Activated CD8-positive, alpha-beta T cell treated with anti-CD3 and anti-CD28 coated beads, Interleukin-2, amount 10 ng/mL, durations not matched to agents 7 days and 5 days (primary cell): ENCODE data around the gene POLR2C. TPM values are rescaled to one million over a fixed set of nuclear protein-coding genes. Genes with fewer than 3 reads are reported as not detected.
A peak's percentile ranks its signal among the peaks of the same experiment; 100 is the strongest.
"Not testable (repeated sequence)": the region's sequence is repeated elsewhere in the genome, so short reads cannot be mapped to it uniquely, and the experiment has no call there.

ENCODE experiments used
- ATAC-seq: fragments of 150-1000 bp; cut with Tn5 transposase; one replicate; pipeline ENCODE4 v1.10.0; 2021; ENCODE audit warnings: moderate library complexity
- CTCF ChIA-PET: fragments of 350-600 bp; sonication (Branson Sonifier 250); formaldehyde crosslinking; loops from one replicate; lab custom pipeline; 2021; ENCODE audit warnings: antibody characterized with exemption; lab: Charles Lee
- POLR2A ChIA-PET: fragments of 350-600 bp; sonication (Branson Sonifier 250); formaldehyde crosslinking; loops from one replicate; lab custom pipeline; 2021; ENCODE audit warnings: antibody characterized with exemption; lab: Charles Lee
- DNase-seq: peaks from one replicate; pipeline ENCODE4 v3.0.0-alpha.2; 2020
- H3K27ac Mint-ChIP-seq: one replicate; pipeline ENCODE4 v1.8.0; 2021; ENCODE audit warnings: mild to moderate bottlenecking, mixed read lengths
- H3K27me3 Mint-ChIP-seq: one replicate; pipeline ENCODE4 v1.8.0; 2021; ENCODE audit warnings: low read depth, mixed read lengths
- H3K36me3 Mint-ChIP-seq: one replicate; pipeline ENCODE4 v1.8.0; 2021; ENCODE audit warnings: low read depth, mixed read lengths
- H3K4me1 Mint-ChIP-seq: one replicate; pipeline ENCODE4 v1.8.0; 2021; ENCODE audit warnings: low read depth, mixed read lengths
- H3K4me3 Mint-ChIP-seq: one replicate; pipeline ENCODE4 v1.8.0; 2021; ENCODE audit warnings: mild to moderate bottlenecking, mixed read lengths
- H3K9me3 Mint-ChIP-seq: one replicate; pipeline ENCODE4 v1.8.0; 2022; ENCODE audit warnings: mixed read lengths; ENCODE audit not compliant: insufficient read depth
- total RNA-seq, 2 experiments: library from RNA; stranded (reverse); gene quantifications; one replicate each; pipeline ENCODE4 v1.2.3, GENCODE V29; 2021

Gene POLR2C
- total RNA-seq, 2 experiments from 2014 or later, result 57.0 to 58.3 TPM

DNA sequence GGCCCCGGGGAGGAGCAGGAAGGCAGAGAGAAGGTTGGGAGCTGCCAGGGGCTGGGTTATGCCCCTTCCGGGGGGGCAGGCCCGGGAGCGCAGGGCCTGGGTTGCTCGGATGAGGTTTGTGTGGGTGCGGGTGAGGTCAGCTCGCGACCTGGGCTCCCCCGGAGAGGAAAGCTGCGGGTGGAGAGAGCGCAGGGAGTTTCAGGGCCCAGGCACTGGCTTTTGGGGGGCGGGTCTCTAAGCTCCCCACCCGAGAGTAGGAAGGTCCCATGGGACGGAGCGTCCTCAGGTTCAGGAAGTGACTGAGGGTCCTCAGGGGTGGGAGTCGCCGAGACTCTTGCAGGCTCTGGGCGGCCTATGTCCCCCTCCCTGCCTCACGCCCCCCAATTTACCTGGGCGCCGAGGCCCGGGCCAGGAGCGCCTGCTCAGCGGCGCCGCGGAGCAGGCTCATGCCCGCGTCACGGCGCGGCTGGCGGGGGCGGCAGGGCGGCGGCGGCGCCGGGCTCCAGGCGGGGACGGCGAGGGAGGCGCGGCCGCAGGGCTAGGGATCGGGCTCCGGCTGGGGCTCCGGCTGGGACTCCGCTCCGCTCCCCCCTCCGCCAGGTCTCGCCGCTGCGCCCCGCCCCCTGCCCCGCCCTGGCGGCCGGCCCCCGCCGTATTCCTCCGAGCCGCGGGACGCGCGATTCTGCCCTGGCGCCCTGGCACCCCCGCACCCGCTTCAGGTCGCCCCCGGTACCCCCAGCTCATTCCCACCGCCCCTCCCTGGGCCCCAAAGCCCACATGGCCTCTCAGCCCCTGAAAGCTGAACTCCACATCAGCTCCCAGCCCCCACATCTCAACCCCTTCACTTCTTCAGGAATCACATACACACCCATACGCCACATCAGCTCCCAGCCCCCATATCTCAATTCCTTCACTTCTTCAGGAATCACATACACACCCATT, 23.7 kb downstream of the POLR2C start, which contains the start of gene DOK4:
DOK4 (minus strand) TSS at position 578 of the 942 bp plus-strand sequence. CDS start 6,986 bp downstream, outside the sequence.
- Mint-ChIP-seq H3K4me3 (peak within 1 kb of the TSS; percentile 76), H3K36me3 (no peaks in the 10 kb centered on the region), H3K27me3 (peaks cover 5% of the 10 kb centered on the region), H3K4me1 (peaks cover 19% of the 10 kb centered on the region), H3K9me3 (no peaks in the 10 kb centered on the region), H3K27ac (peak within 1 kb of the TSS; percentile 76)
- DNase-seq, result peak; percentile 82
- CTCF ChIA-PET, result interaction anchor here (0.6 to 6.5 kb wide), 9 partner anchors 11 to 812 kb away, joined by 3 to 43 read pairs (median 9); partner anchors contain the start of genes ADGRG5, CIAPIN1, COQ9 and POLR2C
- ATAC-seq, result peak; percentile 99
- POLR2A ChIA-PET, result interaction anchor here (0.9 to 3.3 kb wide), 8 partner anchors 12 to 51 kb away, joined by 3 to 12 read pairs (median 5); partner anchors contain the start of genes CIAPIN1, COQ9 and POLR2C

- DNase-seq (no peak), ATAC-seq (no peak)
- no peaks in the 10 kb centered on the region for H3K9me3 Mint-ChIP-seq
- peaks cover 12% of the 10 kb centered on the region for H3K27me3 Mint-ChIP-seq
- ChIA-PET CTCF (interaction anchor here (0.8 to 6.5 kb wide), 10 partner anchors 9 to 70 kb away, joined by 3 to 43 read pairs (median 6); partner anchors contain the start of genes ADGRG5 and POLR2C), POLR2A (interaction anchor here (0.6 to 3.3 kb wide), 8 partner anchors 13 to 778 kb away, joined by 3 to 12 read pairs (median 4); partner anchors contain the start of genes CIAPIN1, COQ9 and POLR2C)
- peak overlapping the region; percentile 76 for H3K27ac Mint-ChIP-seq
- H3K4me1 Mint-ChIP-seq, result peaks cover 19% of the 10 kb centered on the region
- H3K36me3 Mint-ChIP-seq, result no peaks in the 10 kb centered on the region
- peak overlapping the region; percentile 69 for H3K4me3 Mint-ChIP-seq
Observed at GRCh38 chr16:57486858-57487834, 24.7 kb downstream of the POLR2C start.

GRCh38 chr16:57489229-57489628, 26.8 kb downstream of the POLR2C start:
- H3K4me1 Mint-ChIP-seq, result peaks cover 19% of the 10 kb centered on the region
- DNase-seq, result no peak
- H3K27ac Mint-ChIP-seq, result no peak overlapping the region
- ATAC-seq, result no peak
- H3K36me3 Mint-ChIP-seq, result no peaks in the 10 kb centered on the region
- peaks cover 18% of the 10 kb centered on the region for H3K27me3 Mint-ChIP-seq
- ChIA-PET CTCF (interaction anchor here (1.2 to 6.5 kb wide), 4 partner anchors 14 to 70 kb away, joined by 5 to 43 read pairs (median 25); partner anchors contain the start of gene POLR2C), POLR2A (interaction anchor here (0.8 kb wide), 1 partner anchor 42 kb away, joined by 3 read pairs; no protein-coding TSS in a partner anchor)
- no peaks in the 10 kb centered on the region for H3K9me3 Mint-ChIP-seq
- H3K4me3 Mint-ChIP-seq, result no peak overlapping the region

GRCh38 chr16:57493767-57494166, 31.3 kb downstream of the POLR2C start:
- Mint-ChIP-seq H3K9me3 (no peaks in the 10 kb centered on the region), H3K27ac (no peak overlapping the region), H3K36me3 (no peaks in the 10 kb centered on the region), H3K4me1 (peaks cover 2% of the 10 kb centered on the region), H3K4me3 (no peak overlapping the region), H3K27me3 (peaks cover 28% of the 10 kb centered on the region)
- no peak for DNase-seq
- POLR2A ChIA-PET, result no interaction called here
- CTCF ChIA-PET, result no interaction called here
- no peak for ATAC-seq

- CTCF ChIA-PET, result no interaction called here
- no peak for ATAC-seq
- Mint-ChIP-seq H3K27ac (no peak overlapping the region), H3K27me3 (peaks cover 16% of the 10 kb centered on the region), H3K4me1 (peaks cover 17% of the 10 kb centered on the region), H3K9me3 (no peaks in the 10 kb centered on the region), H3K4me3 (no peak overlapping the region), H3K36me3 (no peaks in the 10 kb centered on the region)
- DNase-seq, result no peak
- POLR2A ChIA-PET, result no interaction called here
Observed at GRCh38 chr16:57497121-57497520, 34.6 kb downstream of the POLR2C start.

- no peak for DNase-seq
- H3K27ac Mint-ChIP-seq, result no peak overlapping the region
- ChIA-PET CTCF (no interaction called here), POLR2A (no interaction called here)
- peaks cover 17% of the 10 kb centered on the region for H3K4me1 Mint-ChIP-seq
- no peaks in the 10 kb centered on the region for H3K36me3 Mint-ChIP-seq
- ATAC-seq, result no peak
- H3K4me3 Mint-ChIP-seq, result no peak overlapping the region
- peaks cover 14% of the 10 kb centered on the region for H3K27me3 Mint-ChIP-seq
- no peaks in the 10 kb centered on the region for H3K9me3 Mint-ChIP-seq
Observed at GRCh38 chr16:57498031-57498430, 35.6 kb downstream of the POLR2C start.

DNA sequence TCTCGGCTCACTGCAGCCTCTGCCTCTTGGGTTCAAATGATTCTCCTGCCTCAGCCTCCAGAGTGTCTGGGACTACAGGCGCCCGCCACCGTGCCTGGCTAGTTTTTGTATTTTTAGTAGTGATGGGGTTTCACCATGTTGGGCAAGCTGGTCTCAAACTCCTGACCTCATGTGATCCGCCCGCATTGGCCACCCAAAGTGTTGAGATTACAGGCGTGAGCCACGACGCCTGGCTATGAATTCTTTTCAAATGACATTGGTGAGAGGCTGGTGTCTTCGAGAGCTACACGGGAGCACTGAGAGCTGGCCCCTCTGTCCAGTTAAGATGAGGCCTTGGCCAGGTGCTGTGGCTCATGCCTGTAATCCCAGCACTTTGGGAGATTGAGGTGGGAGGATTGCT, 37.5 kb downstream of the POLR2C start:
- H3K9me3 Mint-ChIP-seq, H3K4me3 Mint-ChIP-seq, H3K27me3 Mint-ChIP-seq, H3K36me3 Mint-ChIP-seq, DNase-seq: not testable (repeated sequence)
- H3K4me1 Mint-ChIP-seq, result peaks cover 17% of the 10 kb centered on the region
- CTCF ChIA-PET, result interaction anchor here (1.2 to 2.7 kb wide), 4 partner anchors 12 to 37 kb away, joined by 4 to 17 read pairs (median 8); partner anchors contain the start of gene POLR2C
- POLR2A ChIA-PET, result interaction anchor here (0.6 to 0.7 kb wide), 2 partner anchors 13 to 38 kb away, joined by 3 read pairs; partner anchors contain the start of genes DOK4 and POLR2C
- ATAC-seq, result peak; percentile 12
- H3K27ac Mint-ChIP-seq, result peak overlapping the region; percentile 60

GRCh38 chr16:57500578-57501111, 38.2 kb downstream of the POLR2C start:
- H3K36me3 Mint-ChIP-seq, result no peaks in the 10 kb centered on the region
- DNase-seq (peak; percentile 70), ATAC-seq (peak; percentile 85)
- CTCF ChIA-PET, result interaction anchor here (0.7 to 2.7 kb wide), 6 partner anchors 13 to 81 kb away, joined by 3 to 17 read pairs (median 5); partner anchors contain the start of genes DOK4 and POLR2C
- peak overlapping the region; percentile 83 for H3K27ac Mint-ChIP-seq
- peaks cover 17% of the 10 kb centered on the region for H3K4me1 Mint-ChIP-seq
- peak overlapping the region; percentile 5 for H3K4me3 Mint-ChIP-seq
- POLR2A ChIA-PET, result interaction anchor here (0.7 to 1.2 kb wide), 2 partner anchors 14 to 53 kb away, joined by 3 to 6 read pairs; partner anchors contain the start of genes COQ9 and DOK4
- H3K27me3 Mint-ChIP-seq, result peaks cover 4% of the 10 kb centered on the region
- H3K9me3 Mint-ChIP-seq, result no peaks in the 10 kb centered on the region

DNA sequence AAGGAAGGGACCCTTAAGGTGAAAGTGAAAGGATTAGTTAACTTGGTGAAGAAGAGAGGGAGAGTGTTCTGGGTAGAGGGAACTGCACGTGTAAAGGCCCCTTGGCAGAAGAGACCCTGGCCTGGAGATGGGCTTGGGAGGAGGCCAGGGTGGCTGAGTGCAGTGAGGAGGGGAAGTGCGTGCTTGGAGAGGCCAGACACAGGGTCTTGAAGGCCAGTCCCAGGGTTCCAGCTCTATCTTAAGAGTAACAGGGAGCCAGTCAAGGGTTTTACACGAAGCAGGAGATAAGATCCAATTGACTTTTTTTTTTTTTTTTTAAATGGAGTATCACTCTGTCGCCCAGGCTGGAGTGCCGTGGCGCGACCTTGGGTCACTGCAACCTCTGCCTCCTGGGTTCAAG, 39.0 kb downstream of the POLR2C start:
- ATAC-seq (peak; percentile 17), DNase-seq (no peak)
- Mint-ChIP-seq H3K27ac (peak overlapping the region; percentile 83), H3K4me3 (no peak overlapping the region), H3K4me1 (peaks cover 17% of the 10 kb centered on the region), H3K9me3 (no peaks in the 10 kb centered on the region), H3K27me3 (peaks cover 2% of the 10 kb centered on the region), H3K36me3 (no peaks in the 10 kb centered on the region)
- ChIA-PET POLR2A (interaction anchor here (1.2 kb wide), 1 partner anchor 54 kb away, joined by 6 read pairs; the partner anchor contains the start of gene COQ9), CTCF (interaction anchor here (0.7 to 2.7 kb wide), 4 partner anchors 15 to 82 kb away, joined by 3 to 11 read pairs (median 4); partner anchors contain the start of genes DOK4 and POLR2C)

GRCh38 chr16:57502048-57502775, 39.7 kb downstream of the POLR2C start:
- Mint-ChIP-seq H3K4me3 (no peak overlapping the region), H3K27me3 (peaks cover 2% of the 10 kb centered on the region), H3K9me3 (no peaks in the 10 kb centered on the region), H3K36me3 (no peaks in the 10 kb centered on the region), H3K27ac (no peak overlapping the region), H3K4me1 (peaks cover 17% of the 10 kb centered on the region)
- ATAC-seq (no peak), DNase-seq (no peak)
- ChIA-PET CTCF (interaction anchor here (1.9 to 2.7 kb wide), 3 partner anchors 18 to 40 kb away, joined by 6 to 11 read pairs (median 8); partner anchors contain the start of gene POLR2C), POLR2A (interaction anchor here (1.2 kb wide), 1 partner anchor 55 kb away, joined by 6 read pairs; the partner anchor contains the start of gene COQ9)
